A673 (cell line): Measurements from ENCODE around the gene PRPF4. TPM values are rescaled to one million over a fixed set of nuclear protein-coding genes. Genes with fewer than 3 reads are reported as not detected.

Experiments used
- BruUV-seq: library from RNA; stranded (reverse); fragments of 400-500 nt; replicated peaks from 2 replicates; lab custom pipeline; 2021; lab: Mats Ljungman, UMichigan
- CTCF ChIA-PET: fragments of 300-600 bp; sonication (Branson Sonifier 250); formaldehyde crosslinking; loops from one replicate; lab custom pipeline; 2022; ENCODE audit warnings: antibody characterized with exemption; lab: Charles Lee
- POLR2A ChIA-PET: fragments of 300-600 bp; sonication (Branson Sonifier 250); formaldehyde crosslinking; loops from one replicate; lab custom pipeline; 2022; ENCODE audit warnings: antibody characterized with exemption; ENCODE audit not compliant: low non-redundant PET; lab: Charles Lee
- DNase-seq: peaks from one replicate; pipeline ENCODE4 v3.0.0-alpha.2; 2015; ENCODE audit warnings: low spot score
- H3K27ac ChIP-seq: fragments of 200-600 bp; sonication (generic); 2 replicates; pipeline ENCODE4 v1.5.1; 2016; ENCODE audit warnings: mixed run types, low read depth, mild to moderate bottlenecking, mixed read lengths, antibody characterized with exemption, low read length; ENCODE audit not compliant: poor library complexity, severe bottlenecking
- H3K27me3 ChIP-seq: fragments of 200-600 bp; sonication (generic); replicated peaks from 2 replicates; pipeline ENCODE4 v1.6.1; 2017; ENCODE audit warnings: mixed run types, low read depth, mild to moderate bottlenecking, mixed read lengths, antibody characterized with exemption, low read length; ENCODE audit not compliant: insufficient read depth, poor library complexity
- H3K36me3 ChIP-seq: fragments of 200-600 bp; sonication (generic); 2 replicates; pipeline ENCODE4 v1.6.1; 2016; ENCODE audit warnings: mixed run types, mild to moderate bottlenecking, mixed read lengths, antibody characterized with exemption, low read length; ENCODE audit not compliant: insufficient read depth, poor library complexity, severe bottlenecking
- H3K4me1 ChIP-seq: fragments of 200-600 bp; sonication (generic); 2 replicates; pipeline ENCODE4 v1.6.1; 2017; ENCODE audit warnings: mixed run types, mild to moderate bottlenecking, mixed read lengths, antibody characterized with exemption, low read length; ENCODE audit not compliant: insufficient read depth, poor library complexity, severe bottlenecking
- H3K4me3 ChIP-seq: fragments of 200-600 bp; sonication (generic); 2 replicates; pipeline ENCODE4 v1.5.1; 2016; ENCODE audit warnings: low read depth, mixed run types, mild to moderate bottlenecking, mixed read lengths, low read length; ENCODE audit not compliant: poor library complexity, severe bottlenecking
- H3K9me3 ChIP-seq: fragments of 200-600 bp; sonication (generic); 2 replicates; pipeline ENCODE4 v1.6.1; 2016; ENCODE audit warnings: mixed run types, low read depth, mild to moderate bottlenecking, mixed read lengths, antibody characterized with exemption, low read length; ENCODE audit not compliant: poor library complexity, severe bottlenecking
- EZH2 ChIP-seq: fragments of 200-600 bp; sonication (generic); IDR thresholded peaks from 2 replicates; pipeline ENCODE4 v1.6.1; 2017; ENCODE audit warnings: borderline replicate concordance, low read depth, mild to moderate bottlenecking, mixed read lengths, antibody characterized with exemption, low read length; ENCODE audit not compliant: poor library complexity, severe bottlenecking
- intact Hi-C: fragments of 100-400 bp; cut with micrococcal nuclease; formaldehyde crosslinking; loops from one replicate; pipeline ENCODE4 v1.10.0; 2022; ENCODE audit not compliant: unreplicated experiment
- total RNA-seq: library from RNA; stranded (reverse); gene quantifications from 2 replicates; pipeline ENCODE4 v1.2.3, GENCODE V29; 2021
- TF ChIP-seq, protein P1 (sequence below): fragments of 300-800, 200-600 bp; sonication (generic); conservative IDR thresholded peaks from 2 replicates; pipeline ENCODE4 v1.5.1; 2017; ENCODE audit warnings: low read depth, mild to moderate bottlenecking, antibody characterized with exemption, low read length, moderate library complexity, mixed read lengths

The PRPF4 gene
- total RNA-seq, 1 experiment from 2014 or later, result 59.8 TPM

DNA sequence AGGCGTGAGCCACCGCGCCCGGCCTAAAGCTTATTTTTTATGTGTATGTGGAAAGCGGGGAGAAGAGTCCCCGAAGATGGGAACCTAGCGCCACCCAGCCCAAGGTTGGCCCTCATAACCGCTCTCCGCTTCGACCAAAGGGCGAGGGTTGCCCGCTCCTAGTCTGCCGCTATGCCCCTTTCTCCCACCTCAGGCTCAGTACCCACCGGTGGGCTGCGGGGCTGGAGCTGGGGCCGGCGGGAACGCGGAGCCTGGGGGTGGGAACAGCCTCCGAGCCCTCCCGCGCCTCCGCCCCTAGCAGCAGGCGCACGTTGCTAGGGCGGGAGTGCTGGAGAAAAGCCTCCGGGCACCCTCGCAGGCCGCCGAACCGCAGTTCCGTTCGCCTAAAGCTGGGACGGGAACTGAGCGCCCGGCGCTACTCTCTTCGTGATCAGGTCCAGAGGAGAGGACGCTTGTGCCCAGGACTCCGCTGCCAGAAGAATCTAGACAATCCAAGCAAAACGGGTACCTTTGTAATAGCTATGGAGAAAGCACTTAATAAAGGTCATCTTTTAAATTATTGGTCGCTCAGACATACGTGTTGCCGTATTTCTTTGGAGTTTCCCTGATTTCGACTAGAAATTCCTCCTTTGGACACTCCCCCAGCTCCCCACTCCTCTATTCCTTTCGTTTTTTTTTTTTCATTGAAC is 64.7 kb downstream of the PRPF4 start, which contains the start of gene WDR31:
WDR31 (minus strand) TSS at position 265 of the 689 bp plus-strand sequence. CDS start 8,253 bp downstream, outside the sequence.
- Histone ChIP-seq H3K27ac (peak within 1 kb of the TSS; percentile 66), H3K4me1 (peaks cover 13% of the 10 kb centered on the region), H3K27me3 (no peaks in the 10 kb centered on the region), H3K36me3 (no peaks in the 10 kb centered on the region), H3K9me3 (no peaks in the 10 kb centered on the region), H3K4me3 (peak within 1 kb of the TSS; percentile 66)
- no peak for TF ChIP-seq EZH2
- TF ChIP-seq, protein P1, sequence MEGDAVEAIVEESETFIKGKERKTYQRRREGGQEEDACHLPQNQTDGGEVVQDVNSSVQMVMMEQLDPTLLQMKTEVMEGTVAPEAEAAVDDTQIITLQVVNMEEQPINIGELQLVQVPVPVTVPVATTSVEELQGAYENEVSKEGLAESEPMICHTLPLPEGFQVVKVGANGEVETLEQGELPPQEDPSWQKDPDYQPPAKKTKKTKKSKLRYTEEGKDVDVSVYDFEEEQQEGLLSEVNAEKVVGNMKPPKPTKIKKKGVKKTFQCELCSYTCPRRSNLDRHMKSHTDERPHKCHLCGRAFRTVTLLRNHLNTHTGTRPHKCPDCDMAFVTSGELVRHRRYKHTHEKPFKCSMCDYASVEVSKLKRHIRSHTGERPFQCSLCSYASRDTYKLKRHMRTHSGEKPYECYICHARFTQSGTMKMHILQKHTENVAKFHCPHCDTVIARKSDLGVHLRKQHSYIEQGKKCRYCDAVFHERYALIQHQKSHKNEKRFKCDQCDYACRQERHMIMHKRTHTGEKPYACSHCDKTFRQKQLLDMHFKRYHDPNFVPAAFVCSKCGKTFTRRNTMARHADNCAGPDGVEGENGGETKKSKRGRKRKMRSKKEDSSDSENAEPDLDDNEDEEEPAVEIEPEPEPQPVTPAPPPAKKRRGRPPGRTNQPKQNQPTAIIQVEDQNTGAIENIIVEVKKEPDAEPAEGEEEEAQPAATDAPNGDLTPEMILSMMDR, result no peak
- no TSS peak for BruUV-seq
- ChIA-PET POLR2A (interaction anchor here (0.6 kb wide), 1 partner anchor 65 kb away, joined by 11 read pairs; no protein-coding TSS in a partner anchor), CTCF (no interaction called here)
- DNase-seq, result peak; percentile 92
- intact Hi-C loops, result no loop called here

DNA sequence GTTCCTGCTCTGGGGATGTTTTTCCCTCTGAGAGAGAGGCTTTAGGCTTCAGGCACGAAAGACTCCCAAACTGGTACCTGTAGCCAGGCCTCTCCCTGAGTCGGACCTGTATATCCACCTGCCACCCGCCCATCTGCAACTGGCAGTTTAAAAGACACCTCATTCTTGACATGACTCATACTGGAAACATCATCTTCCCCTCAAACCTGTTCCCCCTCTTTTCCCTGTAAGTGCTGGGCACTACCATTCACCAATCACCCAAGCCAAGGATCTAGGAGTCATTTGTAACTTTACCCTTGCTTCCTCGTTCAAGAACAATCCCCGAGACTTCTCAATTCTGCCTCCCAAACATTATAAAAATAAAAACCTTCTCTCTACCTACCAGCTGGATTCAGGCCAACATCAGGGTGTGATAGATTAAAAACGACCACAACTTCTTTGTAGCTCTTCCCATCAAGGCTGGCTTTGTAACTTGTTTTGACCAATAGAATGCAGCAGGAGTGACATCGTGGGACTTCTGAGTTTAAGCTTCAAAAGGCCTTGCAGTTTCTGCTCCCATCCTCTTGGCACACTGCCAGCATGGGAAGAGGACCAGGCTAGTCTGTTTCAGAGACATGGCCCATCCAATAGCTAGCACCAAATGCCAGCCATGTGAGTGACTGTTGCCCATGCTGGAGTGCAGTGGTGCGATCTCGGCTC is 66.4 kb downstream of the PRPF4 start:
- POLR2A ChIA-PET, result no interaction called here
- no peaks in the 10 kb centered on the region for H3K36me3 ChIP-seq
- peak; percentile 45 for DNase-seq
- H3K4me1 ChIP-seq, result peaks cover 13% of the 10 kb centered on the region
- H3K9me3 ChIP-seq, result no peaks in the 10 kb centered on the region
- CTCF ChIA-PET, result no interaction called here
- no TSS peak for BruUV-seq
- H3K27ac ChIP-seq, result no peak overlapping the region
- TF ChIP-seq, protein P1, result no peak
- TF ChIP-seq EZH2, result no peak
- no peaks in the 10 kb centered on the region for H3K27me3 ChIP-seq
- intact Hi-C loops, result no loop called here
- no peak overlapping the region for H3K4me3 ChIP-seq

Other genes with a start within 250 kb of the PRPF4 start
- gene ZFP37, start 218.9 kb upstream of the PRPF4 start, total RNA-seq, result 5.4 TPM in 2 replicates
- 2.8 and 3.4 TPM in 2 replicates for gene SLC31A2, start 124.7 kb upstream of the PRPF4 start, total RNA-seq
- gene FKBP15, start 54.4 kb upstream of the PRPF4 start, total RNA-seq, result 22.0 and 23.5 TPM in 2 replicates
- 31.9 and 32.7 TPM in 2 replicates for gene SLC31A1, start 54.1 kb upstream of the PRPF4 start, total RNA-seq
- gene CDC26, start 86 bp upstream of the PRPF4 start, total RNA-seq, result 17.9 and 25.4 TPM in 2 replicates
- gene RNF183, start 27.7 kb downstream of the PRPF4 start, total RNA-seq, result not detected in 2 replicates
- gene WDR31, start 64.6 kb downstream of the PRPF4 start, total RNA-seq, result 1.3 and 2.4 TPM in 2 replicates
- gene BSPRY, start 73.9 kb downstream of the PRPF4 start, total RNA-seq, result not detected in 2 replicates
- gene HDHD3, start 101.3 kb downstream of the PRPF4 start, total RNA-seq, result 9.2 and 9.4 TPM in 2 replicates
- 18.9 and 20.9 TPM in 2 replicates for gene ALAD, start 125.6 kb downstream of the PRPF4 start, total RNA-seq
- 98.1 and 109 TPM in 2 replicates for gene POLE3, start 135.0 kb downstream of the PRPF4 start, total RNA-seq
- 0.81 and 1.5 TPM in 2 replicates for gene C9orf43, start 135.1 kb downstream of the PRPF4 start, total RNA-seq
- 19.2 and 19.8 TPM in 2 replicates for gene RGS3, start 188.1 kb downstream of the PRPF4 start, total RNA-seq